Fibroblast of peridontal ligament (primary cell): ENCODE data around the gene MCAT.
"Not testable (repeated sequence)": the region's sequence is repeated elsewhere in the genome, so short reads cannot be mapped to it uniquely, and the experiment has no call there.

Experiments
- DNase-seq: peaks from one replicate; pipeline ENCODE4 v3.0.0-alpha.2; 2010; ENCODE audit errors: extremely low read depth

Gene MCAT

DNA sequence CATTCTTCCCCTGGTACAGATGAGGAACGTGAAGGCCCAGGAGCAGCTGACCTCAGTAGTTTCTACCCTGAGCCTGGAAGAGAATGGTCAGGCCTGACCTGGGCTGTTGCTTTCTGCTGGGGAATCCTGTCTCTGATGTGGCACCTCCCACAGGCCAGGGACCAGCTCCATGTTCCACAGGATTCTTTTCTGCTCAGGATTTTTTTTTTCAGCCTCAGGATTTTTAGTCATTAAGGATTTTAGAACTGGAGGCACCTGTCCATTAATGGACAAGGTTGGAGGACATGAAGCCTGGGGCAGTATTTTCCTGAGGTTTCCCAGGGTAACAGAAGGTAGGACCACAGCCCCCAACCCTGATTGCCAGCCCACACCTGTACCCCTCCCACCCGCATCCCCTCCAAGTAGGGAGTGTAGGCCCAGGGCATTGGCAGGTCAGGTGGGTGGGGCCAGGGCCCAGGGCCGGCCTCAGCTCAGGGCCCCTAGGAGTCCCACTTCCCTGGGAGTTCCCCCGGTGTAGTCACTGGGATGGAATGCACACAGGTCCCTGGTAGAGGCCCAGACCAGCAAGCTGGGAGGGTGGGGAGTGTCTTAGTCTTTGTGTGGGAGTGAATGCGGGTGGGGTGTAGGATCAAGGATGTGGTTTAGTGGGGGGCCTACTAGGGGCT is 16.6 kb downstream of the MCAT start:
- DNase-seq: peak; percentile 30

DNA sequence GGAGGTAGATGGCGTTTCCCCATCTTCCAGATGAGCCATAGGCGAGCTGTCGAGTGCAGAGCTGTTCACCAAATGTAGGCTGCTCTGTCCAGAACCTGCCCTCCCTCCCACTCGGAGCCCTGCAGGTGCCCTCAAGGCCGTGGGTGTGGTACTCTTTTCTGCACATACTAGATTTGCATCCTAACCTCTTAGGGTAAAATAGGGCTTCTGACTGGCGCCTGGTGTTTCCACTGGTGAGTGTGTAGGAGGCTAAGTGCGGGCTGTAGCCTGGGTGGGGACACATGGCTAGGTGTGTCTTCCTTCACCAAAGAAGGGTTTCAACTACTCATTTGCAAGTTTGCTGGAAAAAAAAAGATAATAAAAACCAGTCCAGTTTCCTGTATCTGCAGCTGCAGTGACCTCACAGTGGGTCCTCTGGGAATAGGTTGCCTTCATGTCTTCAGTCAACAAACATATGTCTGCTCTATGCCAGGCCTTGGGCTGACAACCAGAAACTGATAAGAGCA is 24.2 kb downstream of the MCAT start:
- peak; percentile 15 for DNase-seq

DNA sequence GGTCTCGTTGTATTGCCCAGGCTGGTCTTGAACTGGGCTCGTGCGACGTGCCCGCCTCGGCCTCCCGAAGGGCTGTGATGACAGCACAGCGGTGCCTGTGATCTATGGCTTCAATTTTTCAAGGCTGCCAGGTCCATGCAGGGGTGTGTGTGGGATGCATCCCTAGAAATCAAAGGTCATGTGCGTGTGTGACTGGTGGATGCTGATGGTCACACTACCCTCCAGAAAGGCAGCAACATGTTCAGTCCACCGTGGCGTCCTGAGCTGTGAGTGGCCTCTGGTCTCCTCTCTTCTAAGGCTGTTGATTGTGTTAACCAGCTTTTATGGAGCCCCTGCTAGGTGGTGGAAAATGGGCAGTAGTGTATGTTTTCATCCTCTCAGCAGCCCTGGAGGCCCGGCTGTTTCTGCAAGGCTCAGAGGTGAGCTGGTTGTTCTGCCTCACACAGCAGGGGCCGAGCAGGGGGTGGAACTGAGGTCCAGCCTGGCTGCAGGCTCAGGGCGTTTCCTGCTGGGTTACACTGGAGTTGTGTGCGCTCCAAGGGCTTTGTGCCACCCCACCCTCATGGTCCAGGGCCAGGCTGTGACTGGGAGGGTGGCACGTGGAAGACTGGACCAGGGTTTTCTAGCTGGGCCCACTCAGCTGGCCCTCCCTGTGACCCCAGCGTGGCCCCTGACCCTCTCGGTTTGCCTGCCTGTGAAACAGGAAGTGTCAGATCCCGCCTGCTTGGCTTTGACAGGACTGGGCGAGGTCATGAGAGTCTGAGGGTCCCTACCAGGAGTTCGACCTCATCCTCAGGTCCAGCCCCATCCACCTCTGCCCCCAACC is 25.0 kb downstream of the MCAT start:
- no peak for DNase-seq

DNA sequence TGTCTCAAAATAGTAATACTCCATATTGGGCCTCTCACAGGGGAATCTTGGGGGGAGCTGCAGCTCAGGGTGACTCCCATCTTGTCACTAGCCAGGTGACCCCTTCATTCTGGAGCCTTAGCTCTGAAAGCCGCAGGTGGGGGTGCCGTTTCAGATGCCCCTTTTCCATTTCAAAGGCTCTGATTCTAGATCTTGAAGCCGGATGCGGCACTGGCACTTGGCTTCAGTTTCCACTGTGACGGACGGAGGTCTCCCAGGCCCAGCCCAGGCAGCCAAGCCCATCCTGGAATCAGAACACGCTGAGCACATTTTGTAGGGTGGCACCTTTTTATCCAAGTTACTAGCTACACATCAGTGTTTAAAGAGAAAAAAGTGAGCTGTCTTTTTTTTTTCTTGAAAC is 26.3 kb downstream of the MCAT start:
- DNase-seq: no peak

DNA sequence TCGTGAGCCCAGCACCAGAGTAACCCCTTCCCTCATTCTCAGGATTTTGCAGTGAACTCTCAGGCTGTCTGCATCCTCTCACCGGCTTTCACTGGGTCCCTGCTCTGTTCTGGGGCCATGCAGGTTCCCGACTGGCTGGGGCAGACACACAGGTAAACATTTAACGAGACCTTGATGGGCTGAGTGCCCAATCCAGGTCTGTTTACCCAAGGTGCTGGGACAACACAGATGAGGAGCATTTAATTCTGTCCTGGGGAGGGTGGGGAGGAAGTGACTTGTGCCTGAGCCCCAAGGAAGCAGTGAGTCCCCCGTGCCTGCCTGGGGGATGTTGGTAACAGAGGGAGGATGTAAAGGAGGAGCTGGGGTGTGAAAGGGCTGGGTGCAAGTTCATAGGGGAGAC is 28.2 kb downstream of the MCAT start:
- no peak for DNase-seq

DNA sequence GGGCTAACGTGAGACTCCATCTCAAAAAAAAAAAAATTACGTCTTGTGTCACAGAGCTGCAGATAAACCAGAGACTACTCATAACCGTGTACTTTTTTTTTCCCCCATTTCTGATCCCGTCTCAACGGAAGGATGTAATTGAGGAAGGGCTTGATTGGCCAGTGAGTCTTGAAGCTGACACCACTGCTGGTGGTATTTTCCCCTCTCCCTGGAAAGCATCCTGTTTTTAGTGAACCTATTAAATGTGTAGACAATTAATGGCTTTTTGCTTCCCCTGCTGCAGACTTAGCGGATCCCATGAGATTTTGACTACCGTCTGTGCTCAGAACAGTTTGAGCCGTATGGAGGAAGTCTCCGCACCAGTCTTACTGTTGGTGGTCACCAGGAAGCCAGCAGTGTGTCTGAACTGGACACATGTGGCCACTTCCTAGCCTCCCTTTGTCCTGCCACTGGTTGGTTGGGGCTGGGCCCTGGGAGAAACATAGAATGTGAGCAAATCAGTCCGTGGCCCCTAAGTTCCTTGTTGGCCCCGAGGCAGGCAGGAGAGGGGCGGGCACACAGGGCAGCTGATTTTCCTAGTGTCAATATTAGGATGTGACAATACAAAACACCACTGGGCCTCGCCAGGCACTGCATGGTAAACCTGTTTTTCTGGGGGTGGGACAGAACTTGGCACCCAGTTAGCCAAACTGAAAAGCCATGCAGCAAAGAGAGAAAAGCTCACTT is 29.5 kb downstream of the MCAT start:
- DNase-seq: no peak

DNA sequence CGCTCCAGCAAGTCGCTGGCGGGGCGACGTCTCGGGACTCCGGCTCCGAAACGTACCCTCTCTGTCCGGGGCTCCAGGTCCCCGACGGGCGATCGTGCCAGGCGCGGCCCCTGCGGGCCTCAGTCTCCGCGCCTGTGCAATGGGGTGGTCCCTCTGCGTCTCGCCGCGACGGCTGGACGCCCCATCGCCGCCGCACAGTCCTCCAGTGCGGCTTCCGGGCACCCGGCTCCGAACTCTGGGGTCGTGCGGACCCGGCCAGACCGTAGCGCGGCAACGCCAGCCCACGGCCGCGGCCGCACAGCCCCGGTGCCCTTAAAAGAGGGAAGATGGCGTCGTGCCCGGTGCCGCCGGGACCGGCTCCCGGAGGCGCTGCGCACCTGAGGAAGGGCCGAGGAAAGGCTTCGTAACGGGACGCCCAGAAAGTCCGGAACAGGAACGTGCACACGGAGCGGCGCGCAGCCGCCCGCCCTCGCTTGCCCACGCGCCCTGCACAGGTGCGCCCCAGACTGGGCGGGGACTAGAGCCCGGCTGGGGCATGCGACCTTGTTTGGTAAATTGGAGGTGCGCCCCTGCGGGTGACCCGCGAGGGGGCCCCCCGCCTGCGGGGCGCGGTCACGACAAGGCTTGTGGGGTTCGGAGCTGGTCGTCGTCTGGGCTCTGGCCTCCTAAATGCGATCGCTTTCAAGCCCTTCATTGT is 32.1 kb downstream of the MCAT start:
- no peak for DNase-seq

DNA sequence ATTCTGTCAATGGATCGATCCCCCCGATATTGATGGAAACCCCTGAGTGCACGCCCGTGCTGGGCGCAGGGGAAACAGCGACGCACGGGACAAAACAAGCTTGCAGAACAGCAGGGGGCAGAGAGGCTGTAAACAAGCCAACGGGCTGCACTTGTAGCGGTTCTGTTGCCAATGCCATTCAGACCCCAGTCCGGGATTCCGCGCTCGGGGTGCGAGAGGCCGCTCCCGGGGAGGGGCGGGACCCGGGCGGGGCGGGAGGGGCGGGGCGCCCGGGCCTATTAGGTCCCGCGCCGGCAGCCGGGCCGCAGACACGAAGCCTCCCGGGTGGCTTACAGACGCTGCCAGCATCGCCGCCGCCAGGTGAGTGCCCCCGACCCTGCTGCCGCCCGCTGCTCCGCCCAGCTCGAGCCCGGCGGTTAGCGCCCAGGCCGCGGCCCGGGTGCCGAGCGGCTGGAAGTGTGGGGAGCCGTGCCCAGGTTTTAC is 32.7 kb downstream of the MCAT start, which contains the start of gene BIK:
Gene BIK, plus strand, starts transcription at position 307 of the 483 bp plus-strand sequence. CDS start 13,273 bp downstream, outside the sequence.
- peak; percentile 21 for DNase-seq

DNA sequence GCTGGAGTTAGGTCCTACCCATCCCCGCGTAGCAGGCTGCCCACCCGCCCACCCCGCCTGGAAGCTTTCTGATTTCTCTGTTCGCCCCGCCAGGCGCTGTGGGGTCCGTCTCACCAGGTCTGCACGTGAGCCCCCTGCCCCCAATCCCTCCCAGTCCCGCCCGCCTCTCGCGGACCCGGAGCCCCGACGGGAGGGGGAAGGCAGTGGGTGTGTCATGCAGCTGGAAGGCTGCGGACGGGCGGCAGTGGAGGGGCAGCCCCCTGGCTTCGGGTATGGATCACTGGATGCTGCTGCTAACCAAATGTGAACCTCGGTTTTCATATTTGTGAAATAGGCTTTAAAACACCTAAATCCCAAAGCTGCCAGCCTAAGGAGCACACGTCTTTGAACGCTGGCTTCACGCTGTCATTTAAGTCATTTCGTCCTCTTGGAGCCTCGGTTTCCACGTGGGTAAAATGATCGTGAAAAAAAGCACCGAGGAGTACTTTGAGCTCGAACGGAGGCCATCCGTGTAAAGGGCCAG is 33.2 kb downstream of the MCAT start:
- no peak for DNase-seq

DNA sequence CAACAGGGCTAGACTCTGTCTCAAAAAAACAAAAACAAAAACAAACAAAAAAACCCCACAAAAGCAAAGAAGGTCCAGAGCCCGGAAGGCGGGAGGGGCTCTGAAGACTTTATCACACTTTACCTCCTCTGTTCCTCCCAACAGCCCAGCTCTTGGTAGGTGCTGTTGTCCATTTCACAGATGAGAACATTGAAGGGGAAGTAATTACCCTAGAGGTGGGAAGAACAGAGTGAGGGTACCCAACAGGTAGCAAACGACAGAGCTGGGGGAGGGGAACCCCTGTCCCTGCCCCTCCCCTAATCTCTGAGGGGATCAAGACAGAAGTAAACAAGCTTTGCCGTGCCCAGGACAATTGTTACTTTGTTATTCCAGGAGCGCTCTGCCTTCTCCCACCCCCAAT is 33.7 kb downstream of the MCAT start:
- DNase-seq: no peak

DNA sequence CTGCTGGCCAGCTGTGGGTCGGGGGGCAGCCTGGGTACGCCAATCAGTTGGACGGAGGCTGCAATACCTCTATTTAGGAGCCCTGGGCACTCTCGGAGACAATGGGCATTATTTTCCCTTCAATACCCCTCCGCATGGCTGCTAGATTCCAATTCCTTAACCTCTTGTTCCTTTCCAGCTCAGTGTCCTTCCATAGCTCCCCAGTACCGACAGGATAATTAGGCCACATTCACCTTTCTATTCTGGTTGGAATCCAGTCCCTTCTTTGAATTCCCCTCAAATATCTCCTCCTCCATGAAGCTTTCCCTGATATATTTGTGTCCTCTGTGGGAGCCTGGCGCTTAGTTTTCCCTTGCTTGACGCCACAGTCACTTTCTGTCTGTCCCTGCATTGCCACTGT is 36.9 kb downstream of the MCAT start:
- DNase-seq: no peak

DNA sequence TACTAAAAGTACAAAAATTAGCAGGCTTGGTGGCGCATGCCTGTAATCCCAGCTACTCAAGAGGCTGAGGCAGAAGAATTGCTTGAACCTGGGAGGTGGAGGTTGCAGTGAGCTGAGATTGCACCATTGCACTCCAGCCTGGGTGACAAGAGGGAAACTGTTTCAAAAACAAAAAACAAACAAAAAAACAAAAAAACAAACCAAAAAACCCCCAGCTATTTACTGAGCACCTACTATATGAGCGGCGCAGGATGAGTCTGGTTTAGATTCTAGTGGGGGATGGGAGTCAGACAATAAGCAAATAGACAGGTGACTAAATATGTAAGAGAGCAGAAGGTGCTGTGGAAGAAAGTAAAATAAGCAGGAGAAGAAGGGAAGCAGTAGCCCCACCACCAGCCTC is 38.2 kb downstream of the MCAT start:
- DNase-seq: not testable (repeated sequence)

DNA sequence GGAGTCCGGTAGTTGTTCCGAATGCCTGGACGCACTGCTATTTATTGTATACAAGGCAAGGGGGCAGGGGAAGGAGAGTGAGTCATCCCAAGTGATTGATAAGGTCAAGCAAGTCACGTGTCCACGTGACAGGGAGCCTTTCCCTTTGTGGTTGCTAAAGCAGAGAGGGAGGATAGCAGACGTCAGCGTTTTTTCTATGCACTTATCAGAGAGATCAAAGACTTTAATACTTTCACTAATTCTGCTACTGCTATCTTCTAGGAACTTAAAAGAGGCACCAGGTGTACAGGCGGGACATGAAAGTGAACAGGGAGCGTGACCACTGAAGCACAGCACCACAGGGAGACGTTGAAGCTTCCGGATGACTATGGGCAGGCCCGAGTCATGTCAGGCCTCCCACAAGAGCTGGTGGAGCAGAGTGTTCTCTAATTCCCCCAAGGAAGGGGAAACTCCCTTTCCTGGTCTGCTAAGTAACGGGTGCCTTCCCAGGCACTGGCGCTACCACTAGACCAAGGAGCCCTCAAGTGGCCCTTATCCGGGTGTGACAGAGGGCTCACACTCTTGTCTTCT is 39.1 kb downstream of the MCAT start:
- DNase-seq: not testable (repeated sequence)

DNA sequence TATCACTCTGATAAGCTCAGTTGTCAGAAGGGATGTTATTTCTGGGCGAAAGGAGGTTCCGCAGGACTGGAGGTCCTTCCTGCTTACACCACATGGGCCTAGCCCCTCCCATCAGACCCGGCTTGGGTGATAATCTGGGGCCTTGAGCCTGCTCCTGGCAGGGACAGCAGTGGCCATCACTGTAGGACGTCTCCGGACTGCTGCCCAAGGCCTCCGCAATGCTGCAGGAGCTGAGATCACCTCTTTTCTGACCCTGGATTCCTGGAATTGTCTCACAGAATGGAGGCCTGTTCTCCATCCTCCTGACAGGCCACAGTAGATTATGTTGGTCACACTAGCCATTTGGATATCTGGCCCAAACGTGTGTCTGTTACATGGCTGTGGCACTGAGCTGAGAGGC is 41.9 kb downstream of the MCAT start:
- DNase-seq: no peak

DNA sequence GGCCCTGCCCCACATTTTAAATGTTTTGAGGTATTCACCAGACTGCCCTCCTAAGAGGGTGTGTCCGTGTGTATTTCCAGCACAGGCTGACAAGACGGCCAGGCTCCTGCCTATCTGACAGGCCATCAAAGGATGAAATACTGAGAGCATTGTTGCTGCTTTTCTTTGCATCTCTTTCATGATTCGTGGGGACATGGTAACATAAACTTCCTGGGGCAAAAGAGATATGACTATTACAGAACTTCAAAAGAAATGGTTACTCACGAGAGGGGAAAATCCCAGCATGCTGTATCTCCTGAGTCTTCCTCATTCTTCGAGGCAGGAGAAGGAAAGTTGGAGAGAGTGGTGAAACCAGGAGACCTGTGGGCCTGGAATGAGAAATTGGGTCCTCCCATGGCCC is 43.0 kb downstream of the MCAT start:
- no peak for DNase-seq

DNA sequence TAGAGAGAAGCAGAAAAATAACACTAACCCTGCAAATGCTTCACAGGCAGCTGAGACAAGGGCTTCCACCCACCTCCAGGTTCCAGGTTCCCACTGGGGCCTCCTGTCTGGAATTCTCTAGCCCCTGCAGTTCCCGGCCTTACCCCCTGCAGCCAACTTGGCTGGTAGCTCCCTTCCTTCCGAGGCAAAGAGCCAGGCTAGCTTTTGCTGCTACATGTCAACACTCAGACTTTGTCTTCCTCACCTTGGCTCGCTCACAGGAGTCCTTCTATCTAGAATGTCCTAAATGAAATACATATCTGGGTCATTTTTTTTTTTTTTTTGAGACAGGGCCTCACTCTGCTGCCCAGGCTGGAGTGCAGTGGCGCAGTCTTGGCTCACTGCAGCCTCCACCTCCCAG is 44.1 kb downstream of the MCAT start:
- no peak for DNase-seq

DNA sequence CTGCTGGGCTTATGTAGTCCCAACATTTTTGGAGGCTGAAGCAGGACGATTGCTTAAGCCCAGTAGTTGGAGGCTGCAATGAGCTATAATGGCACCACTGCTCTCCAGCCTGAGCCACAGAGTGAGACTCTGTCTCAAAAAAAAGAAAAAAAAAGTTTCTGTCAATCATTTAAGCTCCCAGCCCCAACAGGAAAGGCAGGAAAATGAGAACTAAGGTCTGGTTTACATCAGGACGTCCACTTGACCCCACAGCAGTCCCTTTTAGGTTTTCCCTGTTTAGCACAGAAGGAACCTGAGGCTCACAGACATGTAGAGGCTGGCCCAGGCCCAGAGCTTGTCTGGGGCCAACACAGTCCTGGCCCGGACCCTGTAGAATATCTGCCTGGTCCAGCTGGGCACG is 44.8 kb downstream of the MCAT start:
- DNase-seq: no peak

DNA sequence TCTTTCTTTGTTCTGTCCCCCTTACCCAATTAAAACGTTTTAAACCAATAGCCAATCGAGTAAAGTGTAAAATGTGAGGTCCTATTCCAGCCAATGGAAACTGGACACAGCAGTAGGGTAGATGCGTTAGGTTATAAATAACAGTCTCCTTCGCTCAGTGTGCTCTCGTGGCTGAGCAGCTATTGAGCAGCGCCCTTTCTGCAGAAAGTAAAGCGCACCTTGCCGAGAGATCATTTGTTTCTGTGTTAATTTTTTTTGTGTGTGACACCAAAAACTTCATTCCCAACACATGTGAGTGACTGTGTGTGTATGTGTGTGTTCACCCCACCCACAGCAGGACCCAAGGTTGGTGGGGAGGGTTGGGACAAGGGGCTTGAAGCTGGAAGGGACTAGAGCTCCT is 46.8 kb downstream of the MCAT start:
- DNase-seq: no peak

DNA sequence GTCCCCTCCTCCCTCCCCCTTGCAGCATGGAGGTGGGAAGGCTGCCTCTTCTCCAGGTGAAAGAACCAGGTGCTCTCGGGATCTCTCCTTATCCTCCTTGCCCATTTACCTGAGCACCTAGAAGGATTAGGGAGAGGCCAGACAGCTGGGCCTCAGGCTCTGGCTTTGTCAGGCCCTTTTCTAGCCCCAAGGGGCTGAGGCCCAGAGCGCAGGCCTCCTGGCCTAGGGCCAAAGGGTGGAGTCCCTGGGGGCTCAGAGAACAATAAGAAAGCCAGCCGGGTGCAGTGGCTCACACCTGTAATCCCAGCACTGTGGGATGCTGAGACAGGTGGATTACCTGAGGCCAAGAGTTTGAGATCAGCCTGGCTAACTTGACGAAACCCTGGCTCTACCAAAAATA is 48.6 kb downstream of the MCAT start:
- no peak for DNase-seq

DNA sequence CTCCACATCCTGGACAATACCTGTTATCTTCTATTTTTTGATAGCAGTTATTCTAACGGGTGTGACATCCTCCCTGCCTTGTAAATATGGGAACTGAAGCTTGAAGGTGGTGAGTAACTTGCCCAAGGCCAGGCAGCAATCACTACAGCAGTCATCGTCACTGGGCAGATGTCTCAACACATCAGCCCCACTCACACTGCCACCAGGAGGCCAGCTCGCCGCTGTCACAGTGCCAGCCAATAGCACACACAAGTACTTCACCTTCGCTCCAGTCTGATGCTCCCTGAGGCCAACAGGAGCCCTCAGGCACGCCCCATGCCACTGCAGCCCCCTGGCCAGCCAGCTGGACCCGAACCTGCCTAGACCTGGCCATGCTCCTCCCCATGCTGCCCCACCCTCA is 49.1 kb downstream of the MCAT start:
- DNase-seq: no peak

DNA sequence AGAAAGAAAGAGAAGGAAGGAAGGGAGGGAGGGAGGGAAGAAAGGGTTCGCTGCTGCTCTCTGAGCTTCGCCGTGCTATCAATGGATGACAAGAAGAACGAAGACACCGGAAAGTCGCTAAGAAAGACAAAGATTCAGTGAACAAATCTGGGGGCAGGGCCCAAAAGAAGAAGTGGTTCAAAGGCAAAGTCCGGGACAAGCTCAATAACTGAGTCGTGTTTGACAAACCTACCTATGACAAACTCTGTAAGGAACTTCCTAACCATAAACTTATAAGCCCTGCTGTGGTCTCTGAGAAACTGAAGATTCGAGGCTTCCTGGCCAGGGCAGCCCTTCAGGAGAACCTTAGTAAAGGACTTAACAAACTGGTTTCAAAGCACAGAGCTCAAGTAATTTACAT is 51.1 kb downstream of the MCAT start:
- DNase-seq: no peak
